Measurements from ENCODE around the gene SOX1.

The SOX1 gene

DNA sequence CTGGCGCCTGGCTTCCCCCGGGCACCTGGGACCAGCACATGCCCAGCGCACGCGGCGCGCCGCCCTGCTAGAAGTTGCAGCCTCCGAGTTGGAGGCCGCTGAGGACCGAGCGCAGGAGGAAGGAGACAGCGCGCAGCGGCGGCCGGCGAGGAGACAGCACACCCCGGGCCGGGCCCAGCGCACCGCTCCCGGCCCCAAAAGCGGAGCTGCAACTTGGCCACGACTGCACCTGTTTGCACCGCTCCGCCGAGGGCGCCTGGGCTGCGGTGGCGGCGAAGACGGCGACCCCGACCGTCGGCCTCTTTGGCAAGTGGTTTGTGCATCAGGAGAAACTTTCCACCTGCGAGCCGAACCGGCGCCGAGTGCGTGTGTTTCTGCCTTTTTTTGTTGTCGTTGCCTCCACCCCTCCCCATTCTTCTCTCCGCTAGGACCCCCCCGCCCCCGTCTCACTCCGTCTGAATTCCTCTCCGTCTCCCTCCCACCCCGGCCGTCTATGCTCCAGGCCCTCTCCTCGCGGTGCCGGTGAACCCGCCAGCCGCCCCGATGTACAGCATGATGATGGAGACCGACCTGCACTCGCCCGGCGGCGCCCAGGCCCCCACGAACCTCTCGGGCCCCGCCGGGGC, at the start of gene SOX1:
Gene SOX1 (plus strand): TSS at position 34 of the 626 bp plus-strand sequence. CDS start 510 bp downstream, at position 544.
- DNase-seq (ENCODE audit: low spot score) (no peak), FAIRE-seq (no peak)

DNA sequence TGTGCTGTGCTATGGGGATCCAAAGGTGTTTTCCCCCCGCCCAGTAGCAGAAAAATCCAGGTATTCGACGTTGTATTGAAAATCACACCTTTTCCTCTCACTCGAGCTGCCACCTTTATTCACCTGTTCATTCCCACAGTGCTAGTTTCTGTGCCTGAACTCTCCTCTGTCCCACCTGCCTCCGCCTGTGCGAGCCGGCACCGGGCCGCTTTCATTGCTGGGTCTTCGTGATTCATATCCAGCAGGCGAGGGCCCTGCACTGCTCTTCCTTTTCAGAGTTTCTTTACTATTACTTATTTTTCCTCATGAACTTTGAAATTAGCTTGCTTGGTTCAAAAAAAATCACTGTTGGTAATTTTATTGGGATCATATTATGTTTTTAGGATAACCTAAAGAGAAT, 42.4 kb upstream of the SOX1 start:
- FAIRE-seq: no peak
- DNase-seq (ENCODE audit: low spot score): no peak

DNA sequence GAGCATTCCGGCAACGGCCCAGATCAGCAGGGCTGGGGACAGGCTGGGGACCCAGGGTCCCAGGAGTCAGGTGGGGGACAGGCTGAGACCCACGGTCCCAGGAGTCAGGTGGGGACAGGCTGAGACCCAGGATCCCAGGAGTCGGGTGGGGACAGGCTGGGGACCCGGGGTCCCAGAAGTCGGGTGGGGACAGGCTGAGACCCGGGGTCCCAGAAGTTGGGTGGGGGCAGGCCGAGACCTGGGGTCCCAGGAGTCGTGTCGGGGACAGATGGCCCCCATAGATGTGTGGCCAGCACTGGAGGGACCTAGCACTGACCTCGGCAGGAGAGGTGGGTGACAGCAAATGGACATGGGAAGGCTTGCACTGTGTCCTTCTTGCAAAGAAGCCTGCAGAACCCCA, 39.7 kb upstream of the SOX1 start:
- DNase-seq (ENCODE audit: low spot score) (no peak), FAIRE-seq (no peak)

DNA sequence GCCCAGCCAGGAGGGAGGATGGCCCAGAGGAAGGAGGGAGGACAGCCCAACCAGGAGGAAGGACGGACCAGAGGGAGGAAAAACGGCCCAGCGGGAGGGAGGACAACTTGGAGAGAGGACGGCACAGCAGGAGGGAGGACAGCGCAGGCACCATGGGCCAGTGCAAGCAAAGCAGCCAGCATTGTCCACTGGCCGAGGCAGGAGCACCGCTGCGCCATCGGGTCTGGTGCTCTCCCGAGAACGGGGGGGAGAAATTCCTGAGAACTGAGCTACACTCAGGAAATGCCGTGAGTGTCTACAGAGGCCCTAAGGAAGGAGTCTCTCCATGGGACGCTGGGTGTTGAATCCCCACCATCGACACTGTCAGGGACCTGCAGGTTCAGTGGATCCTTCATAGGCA, 38.5 kb upstream of the SOX1 start:
- DNase-seq (ENCODE audit: low spot score) (no peak), FAIRE-seq (no peak)

DNA sequence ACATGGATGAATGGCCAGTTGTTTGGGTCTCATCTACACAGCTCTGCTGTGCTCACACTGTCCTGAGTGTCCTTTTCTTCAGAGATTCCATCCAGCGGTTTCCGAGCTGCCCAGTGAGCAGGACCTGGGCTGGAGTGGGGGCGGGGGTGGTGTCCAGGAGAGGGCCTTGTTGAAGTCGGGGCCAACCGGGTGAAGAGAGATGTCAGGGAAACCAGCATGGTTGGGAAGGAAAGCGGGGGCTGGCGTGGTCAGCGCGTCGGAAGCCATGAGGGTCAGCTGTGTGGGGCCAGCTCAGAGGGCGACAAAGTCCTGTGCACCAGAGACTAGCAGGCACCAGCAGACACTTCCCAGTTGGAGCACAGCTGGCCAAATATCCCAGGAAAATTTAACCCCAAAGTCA, 37.8 kb upstream of the SOX1 start:
- DNase-seq (ENCODE audit: low spot score) (no peak), FAIRE-seq (no peak)

DNA sequence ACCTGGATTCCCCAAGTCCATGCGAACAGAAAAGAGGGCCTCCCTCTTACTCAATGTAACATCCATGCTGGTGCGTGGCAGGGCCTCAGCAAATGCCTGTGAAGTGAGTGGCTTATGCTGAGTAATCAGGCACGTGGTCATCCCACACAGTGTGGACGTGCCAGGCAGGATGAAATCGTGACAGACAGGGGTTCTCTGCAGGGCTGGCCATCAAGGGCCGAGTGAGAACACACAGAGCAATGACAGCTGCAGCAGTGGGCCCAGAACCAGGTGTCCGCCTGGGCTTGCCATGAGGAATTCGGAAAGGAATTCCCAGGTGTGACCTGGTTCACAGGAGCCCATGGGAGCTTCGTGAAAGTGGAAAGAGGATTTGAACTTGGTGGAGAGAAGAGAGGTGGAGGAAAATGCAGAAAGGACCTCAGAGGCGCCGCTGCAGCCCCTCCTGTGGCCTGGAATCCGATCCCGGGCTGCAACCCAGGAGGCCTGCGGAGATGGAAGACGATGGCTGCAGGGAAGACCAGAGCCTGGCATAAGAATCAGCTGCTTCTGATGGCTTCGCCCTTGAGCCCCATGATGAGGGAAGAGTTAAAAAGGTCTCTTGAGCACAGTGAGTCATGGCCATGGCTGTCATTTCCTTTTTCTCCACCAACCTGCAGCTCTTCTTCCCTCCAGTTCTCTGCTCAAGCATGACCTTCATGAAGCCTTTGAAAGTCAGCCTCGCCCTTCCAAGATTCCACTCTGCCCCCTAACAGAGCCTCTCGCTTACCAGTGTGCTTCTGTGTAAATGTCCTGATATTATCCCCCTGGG, 34.6 kb upstream of the SOX1 start:
- FAIRE-seq: peak; percentile 56

DNA sequence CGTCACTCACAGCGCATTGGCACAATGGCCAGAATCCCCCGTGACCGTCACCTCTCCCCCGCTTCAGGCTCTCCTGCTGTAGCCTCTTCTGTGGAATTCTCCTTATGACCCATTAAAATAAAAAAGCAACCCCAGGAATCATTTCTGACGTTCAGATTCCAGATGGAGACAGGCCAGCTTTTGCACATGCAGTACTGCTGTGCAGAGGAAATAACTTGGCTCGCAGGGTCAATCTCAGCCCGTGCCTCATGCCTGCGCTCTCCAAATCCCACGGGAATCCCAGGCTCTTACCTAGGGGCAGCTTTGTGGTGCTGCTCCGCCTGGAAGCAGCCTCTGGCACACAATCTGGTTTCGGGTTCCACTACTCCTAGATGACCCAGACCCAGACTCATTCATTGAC, 32.7 kb upstream of the SOX1 start:
- FAIRE-seq (no peak), DNase-seq (ENCODE audit: low spot score) (no peak)

More for the DNA sequence above, 34.6 kb upstream of the SOX1 start:
- peak; percentile 67 for DNase-seq (ENCODE audit: low spot score)

DNA sequence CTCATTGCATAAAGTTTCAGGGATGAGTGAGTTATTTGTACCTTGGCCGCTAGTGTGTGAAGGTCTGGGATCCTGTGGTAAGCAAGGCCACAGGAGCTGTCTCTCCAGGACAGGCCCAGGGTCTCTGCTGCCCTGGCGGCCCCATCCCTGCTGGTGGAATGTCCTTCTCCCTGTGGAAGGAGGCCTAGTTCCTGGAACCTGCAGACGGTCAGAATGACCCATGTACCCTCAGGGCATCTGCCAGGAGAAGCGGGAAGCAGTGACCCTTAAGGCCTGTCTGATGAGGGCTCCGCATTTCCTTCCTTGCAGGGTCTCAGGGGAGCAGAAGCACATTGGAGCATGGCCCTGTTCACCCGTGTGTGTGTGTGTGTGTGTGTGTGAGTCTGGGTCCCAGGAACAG, 32.1 kb upstream of the SOX1 start:
- FAIRE-seq (no peak), DNase-seq (ENCODE audit: low spot score) (no peak)

DNA sequence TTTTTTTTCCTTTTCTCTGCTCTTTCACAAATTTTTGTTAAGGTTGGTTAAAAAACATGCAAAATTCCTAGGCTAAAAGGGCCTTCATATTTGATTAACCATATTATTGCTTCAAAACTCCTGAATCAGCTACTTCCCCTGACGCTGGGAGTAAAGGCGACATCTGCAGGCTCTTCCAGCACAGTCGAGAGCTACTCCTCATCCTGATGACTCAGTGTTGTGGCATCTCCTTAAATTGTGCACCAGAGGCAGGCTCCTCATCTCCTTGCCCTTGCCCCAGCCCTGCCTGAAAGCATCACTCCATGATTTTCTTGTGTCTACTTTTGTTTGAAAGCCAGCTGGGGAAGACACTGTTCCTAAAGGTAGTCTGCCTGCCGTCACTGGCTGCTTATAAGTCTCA, 24.5 kb upstream of the SOX1 start:
- no peak for FAIRE-seq
- DNase-seq (ENCODE audit: low spot score): peak; percentile 18

DNA sequence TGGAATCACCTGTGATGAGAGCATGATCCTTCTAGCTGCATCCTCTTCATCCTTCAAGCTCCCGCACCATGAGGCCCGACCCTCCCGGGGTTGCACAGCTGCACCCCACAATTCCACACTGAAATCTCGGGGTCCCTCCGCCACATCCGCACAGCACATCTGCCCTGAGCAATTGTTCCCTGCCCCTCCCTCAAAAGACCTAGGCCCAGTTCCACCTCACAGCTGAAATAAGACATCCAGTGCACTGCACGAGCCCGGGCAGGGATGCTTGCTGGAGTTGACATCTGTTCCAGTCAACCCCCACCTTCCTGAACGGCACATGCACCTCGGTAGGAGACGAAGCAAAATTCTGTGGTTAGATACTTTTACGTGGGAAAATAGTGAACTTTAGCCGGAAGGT, 14.7 kb upstream of the SOX1 start:
- DNase-seq (ENCODE audit: low spot score) (no peak), FAIRE-seq (no peak)

DNA sequence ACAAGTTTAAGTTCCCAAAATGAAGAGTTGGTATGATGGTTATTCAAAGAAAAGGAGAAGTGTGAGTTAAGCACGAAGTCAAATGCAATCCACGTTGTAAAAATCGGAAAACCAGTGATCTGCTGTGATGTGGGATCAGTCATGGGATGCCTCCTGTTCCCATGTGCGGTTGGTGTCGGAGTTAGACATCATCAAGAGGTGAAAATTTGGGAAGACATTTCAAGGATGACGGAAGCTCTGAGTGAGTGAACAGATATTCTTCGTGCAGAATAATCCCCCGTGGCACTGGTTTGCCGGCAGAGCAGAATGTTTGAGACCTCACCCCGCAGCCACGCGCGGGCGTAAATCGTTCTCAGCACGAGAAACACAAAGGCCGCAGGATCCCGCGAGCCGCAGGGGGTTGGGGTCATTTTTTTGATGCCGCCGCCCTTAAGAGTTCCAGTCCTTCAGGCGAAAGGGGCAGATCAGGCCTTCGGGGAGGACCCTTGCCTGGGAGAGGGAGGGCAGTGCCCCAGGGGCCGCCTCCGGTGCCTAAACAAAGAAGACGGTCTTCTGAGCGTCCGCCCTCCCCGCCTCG, 13.7 kb upstream of the SOX1 start:
- no peak for FAIRE-seq
- no peak for DNase-seq (ENCODE audit: low spot score)

DNA sequence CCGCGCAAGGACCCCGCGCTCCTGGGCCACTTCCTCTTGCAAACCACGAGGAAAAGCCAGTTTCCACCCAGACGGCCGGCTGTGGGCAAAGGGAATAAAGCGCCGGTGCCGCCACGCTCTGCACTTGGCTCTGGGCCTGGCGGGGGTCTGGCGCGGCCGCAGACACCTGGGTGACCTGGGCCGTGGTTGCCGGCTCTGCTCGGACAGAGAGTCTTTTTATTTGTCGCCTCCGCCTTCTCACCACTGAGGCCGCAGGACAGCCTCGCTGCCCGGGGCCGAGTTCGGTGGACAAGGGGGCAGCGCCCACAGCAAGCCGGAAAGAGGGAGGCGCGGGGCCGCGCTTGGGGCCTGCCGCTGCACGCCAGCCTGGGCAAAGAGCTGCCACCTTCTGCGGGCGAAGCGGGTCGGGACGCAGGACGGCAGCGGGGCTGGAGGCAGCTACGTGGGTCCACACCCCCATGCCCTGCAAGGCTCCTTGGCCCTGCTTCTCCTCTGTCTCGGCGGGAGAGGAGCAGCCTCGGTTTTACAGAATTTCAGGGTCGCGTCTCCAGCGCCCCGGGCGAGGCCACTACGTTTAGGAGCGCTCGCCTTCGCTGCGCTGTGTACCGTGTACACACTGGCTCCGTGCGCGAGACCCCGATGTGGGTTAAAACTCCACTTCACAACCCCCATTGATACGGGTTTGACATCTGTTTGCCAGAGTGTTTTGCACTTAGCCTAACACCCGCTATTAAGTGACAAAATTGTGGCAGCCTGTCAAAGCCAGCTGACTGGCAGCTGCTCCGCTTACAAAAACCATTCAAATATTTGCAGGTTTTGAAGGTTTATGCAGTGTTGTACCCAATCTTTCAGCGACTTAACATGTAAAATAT, 13.0 kb upstream of the SOX1 start:
- no peak for DNase-seq (ENCODE audit: low spot score)
- FAIRE-seq: no peak

DNA sequence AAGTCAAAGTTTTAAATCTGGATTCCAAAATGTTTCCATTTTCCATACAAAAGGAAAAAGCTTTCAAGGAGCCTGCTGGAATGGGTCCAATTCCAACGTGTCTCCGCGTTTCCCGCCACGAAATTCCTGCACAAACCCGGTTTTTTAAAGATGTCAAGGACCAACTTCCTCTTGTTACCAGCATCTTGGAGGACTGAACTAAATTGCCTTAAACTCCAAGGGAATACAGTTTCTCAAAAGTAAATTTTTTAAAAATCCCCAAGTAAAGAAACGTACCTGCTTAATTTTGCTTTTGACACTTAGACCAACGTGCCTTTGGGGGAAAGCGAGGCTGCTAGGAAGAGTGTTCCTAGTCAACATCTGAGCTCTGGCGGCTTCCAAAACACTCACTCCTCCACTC, 12.3 kb upstream of the SOX1 start:
- DNase-seq (ENCODE audit: low spot score) (no peak), FAIRE-seq (no peak)

DNA sequence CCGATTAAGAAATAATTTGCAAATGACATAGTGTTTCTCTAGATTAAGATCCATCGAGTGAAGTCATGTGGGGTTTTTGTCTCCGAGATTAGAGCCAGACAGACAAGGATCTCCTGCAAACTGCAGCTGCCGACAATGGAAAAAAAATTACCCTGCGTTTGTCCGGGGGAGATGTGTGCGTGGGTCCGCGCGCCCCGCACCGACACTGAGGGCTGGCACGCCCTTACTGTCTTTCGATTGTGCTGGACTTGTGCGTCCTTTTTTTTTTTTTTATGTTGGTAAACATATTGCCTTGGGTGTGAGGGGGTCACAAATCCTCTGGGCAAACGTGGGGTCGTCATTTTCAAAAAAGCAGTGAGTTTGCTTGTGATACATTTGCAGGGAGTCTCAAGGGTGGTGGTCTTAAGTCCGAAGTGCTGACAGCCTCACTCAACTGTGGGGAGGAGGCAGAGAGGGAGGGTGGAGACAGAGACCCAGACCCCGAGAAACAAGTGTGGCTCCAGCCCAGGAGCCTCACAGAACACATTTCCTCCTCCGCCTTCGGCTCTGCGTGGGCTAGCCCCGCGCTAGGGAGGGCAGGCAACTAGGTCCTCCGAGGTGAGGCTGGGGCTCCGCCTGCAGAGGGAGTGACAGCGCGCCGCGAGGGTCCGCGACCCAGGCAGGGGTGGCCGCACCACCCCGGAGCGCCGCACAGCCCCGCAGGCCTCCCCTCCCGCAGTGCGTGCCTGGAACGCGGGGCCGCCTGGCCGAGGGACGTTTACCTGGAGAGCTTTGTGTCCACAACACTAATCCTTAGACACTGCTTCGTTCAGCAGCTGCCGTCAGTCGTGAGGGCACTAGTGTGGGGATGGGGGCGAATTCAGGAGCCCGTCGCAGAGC, 11.7 kb upstream of the SOX1 start:
- FAIRE-seq: no peak

DNA sequence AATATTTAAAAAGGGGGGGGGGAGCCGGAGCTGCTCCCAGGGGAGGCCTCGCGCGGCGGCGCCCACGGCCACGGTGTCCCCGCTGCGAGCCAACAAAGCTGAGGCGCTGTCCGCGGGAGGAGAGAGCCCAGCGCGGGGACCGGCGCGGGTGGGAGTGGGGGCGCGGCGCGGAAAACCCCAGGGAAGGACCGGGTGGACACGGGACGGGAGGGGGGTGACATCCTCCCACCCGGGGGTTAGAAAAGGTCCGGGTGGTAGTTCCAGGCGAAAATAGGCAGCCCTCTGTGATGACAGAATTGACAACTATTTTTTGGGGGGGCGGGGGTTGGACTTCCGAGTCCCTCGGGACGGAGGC, 11.1 kb upstream of the SOX1 start:
- DNase-seq (ENCODE audit: low spot score) (no peak), FAIRE-seq (no peak)

More for the DNA sequence above, 11.7 kb upstream of the SOX1 start:
- DNase-seq (ENCODE audit: low spot score): no peak

DNA sequence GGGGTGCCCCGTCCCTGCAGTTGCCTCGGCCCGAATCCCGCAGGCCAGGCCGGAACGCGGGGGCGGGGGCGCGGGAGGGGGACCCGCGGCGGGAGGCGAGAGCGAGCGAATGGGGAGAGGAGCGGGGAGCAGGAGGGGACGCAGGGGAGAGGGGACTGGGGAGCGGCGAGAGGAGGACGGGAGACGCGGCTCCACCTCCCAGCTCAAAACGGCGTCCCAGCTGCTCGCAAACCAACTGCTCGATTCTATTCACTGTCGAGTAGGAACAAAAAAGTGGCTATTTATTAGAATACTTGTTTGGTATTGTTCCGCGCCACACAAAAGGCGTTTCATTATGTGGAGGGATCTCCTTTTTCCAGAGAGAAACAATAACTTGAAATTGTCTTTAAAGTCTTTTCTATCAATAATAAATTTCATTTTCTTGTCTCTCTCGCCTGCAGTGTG, 10.6 kb upstream of the SOX1 start:
- no peak for DNase-seq (ENCODE audit: low spot score)
- no peak for FAIRE-seq

DNA sequence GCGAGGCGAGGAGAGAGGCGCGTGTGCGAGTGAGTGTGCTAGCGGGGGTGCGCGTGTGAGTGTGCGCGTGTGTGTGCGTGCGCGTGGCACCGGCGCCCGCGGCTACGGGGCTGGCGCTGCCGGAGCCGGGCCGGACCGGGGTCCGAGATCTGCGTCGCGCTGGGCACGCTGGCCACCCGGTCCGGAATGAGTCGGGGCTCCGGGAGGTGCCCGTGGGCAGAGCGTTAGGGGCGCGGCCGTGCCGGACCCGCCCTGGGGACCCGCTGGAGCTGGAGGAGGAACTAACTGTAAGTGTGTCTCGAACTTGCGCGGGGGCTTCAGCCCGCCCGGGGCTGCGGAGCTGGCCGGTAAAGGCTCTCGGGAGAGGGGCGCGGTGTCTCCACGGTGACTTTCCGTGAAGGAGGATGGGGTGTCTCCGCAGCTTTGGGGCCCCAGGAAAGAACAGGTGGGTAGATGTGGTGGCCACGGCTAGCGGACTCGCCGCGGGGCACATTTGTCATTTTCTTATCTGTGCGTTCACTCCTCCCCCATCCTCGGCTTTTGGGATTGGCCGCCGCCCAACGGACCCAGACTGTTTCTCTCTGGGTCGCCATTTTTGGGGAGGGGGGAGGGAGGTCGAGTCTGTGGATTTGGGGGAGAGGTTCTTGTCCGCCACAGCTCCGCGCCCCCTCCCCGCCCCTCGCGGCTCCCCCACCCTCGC, 10.1 kb upstream of the SOX1 start:
- no peak for DNase-seq (ENCODE audit: low spot score)
- no peak for FAIRE-seq

DNA sequence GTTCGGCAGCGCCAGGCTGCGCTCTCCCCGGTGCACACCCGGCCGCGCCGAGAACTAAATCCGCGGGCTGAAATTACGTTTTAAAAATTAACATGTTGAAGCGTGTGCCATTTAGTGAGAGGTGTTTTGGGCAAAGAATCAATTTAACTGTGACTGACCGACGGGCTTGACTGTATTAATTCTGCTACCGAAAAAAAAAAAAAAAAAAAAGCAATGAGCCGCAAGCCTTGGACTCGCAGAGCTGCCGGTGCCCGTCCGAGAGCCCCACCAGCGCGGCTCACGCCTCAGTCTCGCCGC, 9.6 kb upstream of the SOX1 start:
- FAIRE-seq (no peak), DNase-seq (ENCODE audit: low spot score) (no peak)

DNA sequence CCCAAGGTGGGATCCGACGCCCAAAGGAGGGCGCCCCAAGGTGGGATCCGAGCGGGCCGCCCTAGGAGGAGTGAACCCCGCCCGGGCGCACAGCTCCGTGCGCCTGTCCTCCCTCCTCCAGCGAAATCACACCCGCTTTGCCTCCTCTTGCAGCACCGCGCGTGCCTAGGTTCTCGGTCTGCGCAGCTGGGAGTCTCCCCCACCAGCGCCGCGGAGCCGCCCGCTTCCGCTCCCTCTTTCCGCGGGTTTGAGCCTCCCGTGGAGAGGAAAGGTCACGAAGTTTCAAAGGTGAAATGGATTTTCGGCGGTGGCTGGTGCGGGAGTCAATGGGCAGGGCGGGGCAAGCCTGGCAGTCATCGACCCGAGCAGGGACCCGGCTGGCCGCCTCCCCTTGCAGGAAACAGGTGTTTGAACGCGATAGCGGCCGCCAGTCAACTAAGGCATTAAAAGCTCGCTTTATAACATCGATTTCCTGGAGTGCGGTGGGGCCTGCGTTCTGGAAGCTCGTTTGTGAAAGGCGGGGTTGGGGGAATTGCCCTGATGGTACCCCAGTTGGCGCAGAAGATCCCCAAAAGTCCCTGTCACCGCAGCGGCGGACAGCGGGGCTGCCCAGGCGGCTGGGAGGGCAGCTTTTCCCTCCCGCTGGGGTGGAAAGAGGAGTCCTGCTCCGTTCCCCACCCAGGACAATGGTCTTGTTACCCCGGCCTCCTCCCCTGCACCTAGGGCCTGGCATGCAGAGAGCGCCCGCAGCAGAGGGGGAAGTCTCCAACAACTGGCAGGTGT, 9.0 kb upstream of the SOX1 start:
- FAIRE-seq (no peak), DNase-seq (ENCODE audit: low spot score) (no peak)

DNA sequence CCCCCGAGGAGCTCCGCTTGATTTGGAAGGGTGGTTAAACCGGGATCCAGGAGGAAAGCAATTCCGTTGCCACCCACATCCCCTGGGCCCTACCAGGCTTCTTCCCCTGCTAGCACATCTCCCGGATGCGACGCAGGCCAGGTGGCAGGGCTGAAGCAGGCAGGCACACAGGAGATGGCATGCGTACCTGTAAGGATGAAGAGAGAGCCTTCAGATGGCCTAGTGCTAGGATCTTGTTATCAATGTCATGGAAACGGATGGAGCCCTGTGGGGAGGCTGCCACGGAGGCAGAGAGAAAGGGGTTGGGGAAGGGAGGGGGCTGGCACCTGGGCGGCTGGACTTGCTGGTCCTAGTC, 8.5 kb upstream of the SOX1 start:
- FAIRE-seq (no peak), DNase-seq (ENCODE audit: low spot score) (no peak)

Data from RCC 7860 (cell line).